ENCODE measurements around the gene COL4A2.

- TF ChIP-seq EZH2 (IDR thresholded peaks at IDR 0.05; ENCODE audit: insufficient read depth, poor library complexity, severe bottlenecking) (no peak), EZH2phosphoT487 (IDR thresholded peaks at IDR 0.05; ENCODE audit: insufficient read depth, low read depth) (no peak)
These were observed 22.8 kb downstream of the COL4A2 start for GRCh38 chr13:110329798-110330461.
